Mammary epithelial cell (primary cell): ENCODE measurements around the gene PYGB.

Experiments used
- CTCF ChIP-seq, 2 donors: IDR thresholded peaks in 1 of 2; conservative IDR thresholded peaks in 1 of 2; 2 replicates each; pipeline ENCODE4 v1.5.1; 2011 to 2012; ENCODE audit warnings: inconsistent platforms in 2 of 2, low read length in 2 of 2, mild to moderate bottlenecking in 2 of 2, control low read depth in 1 of 2, low read depth in 1 of 2; ENCODE audit not compliant: insufficient read depth in 1 of 2; ENCODE audit errors: extremely low read depth in 1 of 2
- EZH2 ChIP-seq: IDR thresholded peaks from 2 replicates; pipeline ENCODE4 v1.6.1; 2012; ENCODE audit warnings: low read length, inconsistent platforms, borderline replicate concordance

DNA sequence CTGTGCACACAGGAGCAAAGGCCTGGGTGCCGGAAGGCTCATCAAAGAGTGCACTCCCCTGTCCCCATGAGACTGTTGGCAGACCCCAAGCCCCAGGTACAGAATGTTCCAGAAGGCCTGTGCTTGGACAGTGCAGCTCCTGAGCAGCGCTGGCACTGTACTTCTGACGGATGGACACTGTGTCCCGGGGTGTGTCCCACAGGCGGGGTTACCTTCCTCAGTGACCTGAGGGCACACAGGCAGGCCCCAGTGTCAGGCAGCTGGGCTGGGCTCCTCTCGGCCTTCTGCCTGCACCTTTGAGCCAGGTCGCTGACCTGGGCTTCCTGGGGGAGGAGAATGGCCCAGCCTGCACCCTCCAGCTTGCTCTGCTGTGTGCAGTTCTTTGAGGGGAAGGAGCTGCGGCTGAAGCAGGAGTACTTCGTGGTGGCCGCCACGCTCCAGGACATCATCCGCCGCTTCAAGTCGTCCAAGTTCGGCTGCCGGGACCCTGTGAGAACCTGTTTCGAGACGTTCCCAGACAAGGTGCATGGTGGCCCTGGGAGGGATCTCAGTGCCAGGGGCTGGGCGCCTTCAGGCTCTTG lies 30.1 kb downstream of the PYGB start:
- TF ChIP-seq EZH2 (no peak), CTCF (conservative IDR thresholded peaks at IDR 0.05 in 1 of 2, IDR thresholded peaks at IDR 0.05 in 1 of 2; ENCODE audit: extremely low read depth in 1 of 2, insufficient read depth in 1 of 2, low read depth in 1 of 2, low read length in 2 of 2) (no peak)
